ENCODE results near the gene ELAC1. TPM values are rescaled to one million over a fixed set of nuclear protein-coding genes. Genes with fewer than 3 reads are reported as not detected.

ELAC1 gene
- total RNA-seq, 1 experiment from 2014 or later, result 6.6 TPM

- Histone ChIP-seq H3K4me1 (ENCODE audit: low read length) (peaks cover 39% of the 10 kb centered on the region), H3K79me2 (ENCODE audit: low read length) (peaks cover 82% of the 10 kb centered on the region), H3K27me3 (ENCODE audit: low read length) (no peaks in the 10 kb centered on the region), H3K36me3 (ENCODE audit: insufficient read depth, low read length) (peaks cover 18% of the 10 kb centered on the region; the same call in 1 of the 2 replicates), H3K4me3 (ENCODE audit: low read length) (peak within 1 kb of the TSS; percentile 90), H3K4me2 (ENCODE audit: low read depth, low read length, poor library complexity, severe bottlenecking) (peak within 1 kb of the TSS; percentile 92), H3K9me2 (replicated peaks; ENCODE audit: insufficient read depth, low read length) (no peaks in the 10 kb centered on the region), H3K9me3 (ENCODE audit: low read length) (no peaks in the 10 kb centered on the region), H3K9ac (ENCODE audit: low read length) (peak within 1 kb of the TSS; percentile 87), H2AFZ (ENCODE audit: low read length) (peak within 1 kb of the TSS; percentile 59), H3K27ac (ENCODE audit: low read length) (peak within 1 kb of the TSS; percentile 61), H4K20me1 (ENCODE audit: insufficient read depth, low read depth, low read length) (peaks cover 34% of the 10 kb centered on the region)
- peak; percentile 97 for DNase-seq
Observed at GRCh38 chr18:51029694-51030536, 62.1 kb downstream of the ELAC1 start, which contains the start of gene SMAD4. SMAD4 (plus strand) TSS chr18:51030213; CDS start chr18:51047047, 16,834 bp downstream.

DNA sequence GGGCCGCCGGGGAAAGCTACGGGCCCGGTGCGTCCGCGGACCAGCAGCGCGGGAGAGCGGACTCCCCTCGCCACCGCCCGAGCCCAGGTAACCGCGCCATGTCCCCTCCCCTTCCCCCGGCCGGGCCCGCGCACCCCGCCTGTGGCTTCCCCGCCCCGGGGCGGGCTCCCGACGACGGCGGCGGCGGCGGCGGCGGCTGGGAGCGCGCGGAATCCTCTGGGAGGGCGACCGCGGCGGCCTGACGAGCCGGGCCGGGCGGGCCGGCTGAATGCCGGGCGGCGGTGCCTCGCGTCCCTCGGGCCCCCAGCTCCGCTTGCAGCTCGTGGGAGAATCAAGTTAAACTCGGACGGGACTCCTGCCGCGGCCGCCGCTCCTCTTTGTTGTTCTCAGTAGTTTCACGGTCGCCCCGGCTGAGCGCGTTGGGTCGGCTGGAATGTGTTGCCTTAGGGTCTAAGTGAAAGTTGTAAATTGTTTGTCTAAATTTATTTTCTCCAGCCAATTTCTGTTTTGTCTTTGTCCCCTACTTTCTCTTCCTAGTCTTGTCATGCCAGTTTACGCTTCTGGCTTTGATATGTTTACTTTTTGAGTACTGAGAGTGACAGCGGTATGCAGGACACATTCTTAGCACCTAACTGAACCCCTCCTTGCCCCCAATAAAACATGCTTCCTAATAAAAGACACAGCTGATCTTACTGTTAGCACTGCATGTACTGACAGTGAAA, 62.9 kb downstream of the ELAC1 start:
- peaks cover 35% of the 10 kb centered on the region for H4K20me1 ChIP-seq (ENCODE audit: insufficient read depth, low read depth, low read length)
- no peaks in the 10 kb centered on the region for H3K9me2 ChIP-seq (replicated peaks; ENCODE audit: insufficient read depth, low read length)
- H2AFZ ChIP-seq (ENCODE audit: low read length), result no peak overlapping the region
- DNase-seq, result peak; percentile 77
- peaks cover 84% of the 10 kb centered on the region for H3K79me2 ChIP-seq (ENCODE audit: low read length)
- H3K4me3 ChIP-seq (ENCODE audit: low read length), result peak overlapping the region; percentile 90
- H3K9ac ChIP-seq (ENCODE audit: low read length), result peak overlapping the region; percentile 87
- no peak overlapping the region for H3K27ac ChIP-seq (ENCODE audit: low read length)
- peaks cover 13% of the 10 kb centered on the region; the same call in 1 of the 2 replicates for H3K36me3 ChIP-seq (ENCODE audit: insufficient read depth, low read length)
- H3K27me3 ChIP-seq (ENCODE audit: low read length), result no peaks in the 10 kb centered on the region
- H3K4me2 ChIP-seq (ENCODE audit: low read depth, low read length, poor library complexity, severe bottlenecking), result peak overlapping the region; percentile 92
- H3K4me1 ChIP-seq (ENCODE audit: low read length), result peaks cover 42% of the 10 kb centered on the region
- no peaks in the 10 kb centered on the region for H3K9me3 ChIP-seq (ENCODE audit: low read length)

DNA sequence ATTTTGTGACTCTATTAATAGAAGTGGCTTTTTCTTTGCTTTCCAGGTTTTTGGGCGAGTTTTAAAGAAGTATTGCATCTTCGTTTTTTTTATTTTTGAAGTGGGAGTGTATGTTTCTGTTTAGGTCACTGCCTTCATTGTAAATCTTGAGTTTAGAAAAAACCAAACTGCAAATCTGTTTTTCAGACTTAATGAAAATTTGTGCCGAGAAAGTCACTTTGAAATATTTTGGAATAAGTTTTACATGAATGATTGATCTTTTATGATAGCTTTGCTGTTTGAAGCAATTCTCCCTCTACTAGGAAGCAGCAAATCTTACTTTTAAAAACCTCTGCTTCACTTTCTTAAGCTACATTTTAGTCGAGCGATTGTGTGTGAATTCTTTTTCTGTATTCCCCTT, 64.4 kb downstream of the ELAC1 start:
- H3K4me3 ChIP-seq (ENCODE audit: low read length), result peak overlapping the region; percentile 90
- H3K27me3 ChIP-seq (ENCODE audit: low read length), result no peaks in the 10 kb centered on the region
- peak; percentile 50 for DNase-seq
- H3K9me2 ChIP-seq (replicated peaks; ENCODE audit: insufficient read depth, low read length), result no peaks in the 10 kb centered on the region
- no peak overlapping the region for H2AFZ ChIP-seq (ENCODE audit: low read length)
- no peak overlapping the region for H3K27ac ChIP-seq (ENCODE audit: low read length)
- H3K4me2 ChIP-seq (ENCODE audit: low read depth, low read length, poor library complexity, severe bottlenecking), result peak overlapping the region; percentile 92
- peak overlapping the region; percentile 87 for H3K9ac ChIP-seq (ENCODE audit: low read length)
- H3K79me2 ChIP-seq (ENCODE audit: low read length), result peaks cover 92% of the 10 kb centered on the region
- H3K36me3 ChIP-seq (ENCODE audit: insufficient read depth, low read length), result peaks cover 7% of the 10 kb centered on the region; the same call in 1 of the 2 replicates
- peaks cover 42% of the 10 kb centered on the region for H4K20me1 ChIP-seq (ENCODE audit: insufficient read depth, low read depth, low read length)
- H3K9me3 ChIP-seq (ENCODE audit: low read length), result no peaks in the 10 kb centered on the region
- H3K4me1 ChIP-seq (ENCODE audit: low read length), result peaks cover 45% of the 10 kb centered on the region

DNA sequence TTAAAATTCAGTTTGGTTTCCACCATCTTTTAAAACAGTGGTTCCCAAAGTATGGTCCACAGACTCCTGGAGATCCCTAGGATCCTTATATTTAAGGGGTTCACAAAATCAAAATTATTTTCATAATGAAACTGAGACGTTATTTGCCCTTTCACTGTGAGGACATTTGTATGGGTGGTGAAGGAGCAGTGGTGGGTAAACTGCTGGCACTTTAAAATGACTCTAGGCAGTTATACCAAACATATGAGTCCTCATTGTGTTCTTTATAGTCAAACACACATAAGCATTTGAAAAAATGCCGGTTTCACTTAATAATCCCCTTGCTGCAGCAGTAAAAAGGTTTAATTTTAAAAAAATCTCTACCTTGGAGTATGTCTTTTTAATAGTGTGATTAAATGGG, 69.4 kb downstream of the ELAC1 start:
- peaks cover 7% of the 10 kb centered on the region; the same call in 1 of the 2 replicates for H3K36me3 ChIP-seq (ENCODE audit: insufficient read depth, low read length)

More for the DNA sequence above, 69.4 kb downstream of the ELAC1 start:
- no peak overlapping the region for H2AFZ ChIP-seq (ENCODE audit: low read length)
- no peaks in the 10 kb centered on the region for H3K27me3 ChIP-seq (ENCODE audit: low read length)
- H3K9me2 ChIP-seq (replicated peaks; ENCODE audit: insufficient read depth, low read length), result no peaks in the 10 kb centered on the region
- H3K4me2 ChIP-seq (ENCODE audit: low read depth, low read length, poor library complexity, severe bottlenecking), result no peak overlapping the region
- no peak for DNase-seq
- peaks cover 99% of the 10 kb centered on the region for H3K79me2 ChIP-seq (ENCODE audit: low read length)
- no peak overlapping the region for H3K9ac ChIP-seq (ENCODE audit: low read length)
- H3K27ac ChIP-seq (ENCODE audit: low read length), result no peak overlapping the region
- H3K4me3 ChIP-seq (ENCODE audit: low read length), result no peak overlapping the region
- H3K9me3 ChIP-seq (ENCODE audit: low read length), result no peaks in the 10 kb centered on the region
- peaks cover 35% of the 10 kb centered on the region for H4K20me1 ChIP-seq (ENCODE audit: insufficient read depth, low read depth, low read length)
- H3K4me1 ChIP-seq (ENCODE audit: low read length), result peaks cover 23% of the 10 kb centered on the region

Small RNAs within 50 kb of the gene (small RNA-seq; reads per million reads assigned to genes)
- gene RF00019, result not detected

Other genes with a start within 250 kb of the ELAC1 start
- gene MRO, start 148.0 kb upstream of the ELAC1 start, total RNA-seq (2014; rRNA removed; shearing (Covaris generic); ENCODE audit: low replicate concordance), result 3.2 and 4.9 TPM in 2 replicates
- gene ME2, start 88.9 kb upstream of the ELAC1 start, total RNA-seq (2014; rRNA removed; shearing (Covaris generic); ENCODE audit: low replicate concordance), result 137 and 184 TPM in 2 replicates
- 68.1 and 101 TPM in 2 replicates for gene SMAD4, start 62.2 kb downstream of the ELAC1 start, total RNA-seq (2014; rRNA removed; shearing (Covaris generic); ENCODE audit: low replicate concordance)
- gene MEX3C, start 229.6 kb downstream of the ELAC1 start, total RNA-seq (2014; rRNA removed; shearing (Covaris generic); ENCODE audit: low replicate concordance), result 28.8 and 43.7 TPM in 2 replicates